Activated CD8-positive, alpha-beta memory T cell treated with anti-CD3 and anti-CD28 coated beads for 4 hours (primary cell): Measurements from ENCODE around the gene PTPN6.

ENCODE experiments used
- DNase-seq, 2 donors: peaks; one replicate each; pipeline ENCODE4 v3.0.0-alpha.2; 2020; ENCODE audit warnings: low read depth in 2 of 2

PTPN6 gene

DNA sequence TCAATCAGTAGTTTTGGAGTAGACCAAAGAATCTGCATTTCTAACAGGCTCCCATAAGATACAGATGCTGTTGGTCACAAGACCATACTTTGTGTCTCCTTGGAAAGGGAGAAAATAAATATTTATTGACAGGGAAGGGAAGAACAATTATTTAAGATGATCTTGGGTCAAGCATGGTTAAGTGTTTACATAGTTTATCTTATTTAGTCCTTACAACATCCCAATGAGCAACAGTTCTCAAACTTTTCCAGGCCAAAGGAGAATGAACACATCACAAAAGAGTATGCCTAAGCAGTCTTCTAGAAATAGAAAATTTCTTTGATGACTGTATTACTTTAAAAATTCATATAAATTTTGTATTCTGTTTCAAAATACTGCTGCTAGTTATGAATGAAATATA is 58.4 kb downstream of the PTPN6 start:
- DNase-seq, result no peak
